Measurements from ENCODE around the gene TPTE2.
"Not testable (repeated sequence)": the region's sequence is repeated elsewhere in the genome, so short reads cannot be mapped to it uniquely, and the experiment has no call there.

Gene TPTE2

GRCh38 chr13:19561127-19561582 is at the start of gene TPTE2:
TSS of gene TPTE2 (minus strand) at chr13:19561532. CDS start at chr13:19503234, 58,298 bp downstream.
- not testable (repeated sequence) for DNase-seq (ENCODE audit: low read depth); H3K4me3 ChIP-seq (ENCODE audit: low read length)

GRCh38 chr13:19607523-19608078 is 46.3 kb upstream of the TPTE2 start:
- no peak overlapping the region for H3K4me3 ChIP-seq (ENCODE audit: low read length)
- no peak for TF ChIP-seq CTCF (conservative IDR thresholded peaks at IDR 0.05; ENCODE audit: low read length)
- no peak for DNase-seq (ENCODE audit: low read depth)

GRCh38 chr13:19606737-19607136 is 45.4 kb upstream of the TPTE2 start:
- no peak overlapping the region for H3K4me3 ChIP-seq (ENCODE audit: low read length)
- TF ChIP-seq CTCF (conservative IDR thresholded peaks at IDR 0.05; ENCODE audit: low read length) = no peak
- no peak for DNase-seq (ENCODE audit: low read depth)

GRCh38 chr13:19606152-19606551 is 44.8 kb upstream of the TPTE2 start:
- peak; percentile 6 for DNase-seq (ENCODE audit: low read depth)
- no peak for TF ChIP-seq CTCF (conservative IDR thresholded peaks at IDR 0.05; ENCODE audit: low read length)
- no peak overlapping the region for H3K4me3 ChIP-seq (ENCODE audit: low read length)

GRCh38 chr13:19605161-19605955 is 44.0 kb upstream of the TPTE2 start:
- peak; percentile 48 for DNase-seq (ENCODE audit: low read depth)

GRCh38 chr13:19604306-19604705 is 43.0 kb upstream of the TPTE2 start:
- no peak for TF ChIP-seq CTCF (conservative IDR thresholded peaks at IDR 0.05; ENCODE audit: low read length)
- no peak overlapping the region for H3K4me3 ChIP-seq (ENCODE audit: low read length)
- DNase-seq (ENCODE audit: low read depth) = no peak

More at GRCh38 chr13:19605161-19605955, 44.0 kb upstream of the TPTE2 start:
- no peak overlapping the region for H3K4me3 ChIP-seq (ENCODE audit: low read length)
- no peak for TF ChIP-seq CTCF (conservative IDR thresholded peaks at IDR 0.05; ENCODE audit: low read length)

- DNase-seq (ENCODE audit: low read depth) = peak; percentile 27
- peak overlapping the region; percentile 53 for H3K4me3 ChIP-seq (ENCODE audit: low read length)
- 0 out of 2 replicates have a peak, but pooled peaks have one; percentile 4 for TF ChIP-seq CTCF (conservative IDR thresholded peaks at IDR 0.05; ENCODE audit: low read length)
These were observed 40.7 kb upstream of the TPTE2 start for GRCh38 chr13:19601749-19602725.
